ENCODE data around the gene S100A12. TPM values are rescaled to one million over a fixed set of nuclear protein-coding genes. Genes with fewer than 3 reads are reported as not detected.

S100A12 gene
- total and polyA plus RNA-seq, 7 experiments from 2014 or later, result 22.0 to 179 TPM; not detected in 5

- Histone ChIP-seq H3K27me3 (ENCODE audit: control insufficient read depth in 2 of 2, insufficient read depth in 2 of 2, low read length in 2 of 2) (no peaks in the 10 kb centered on the region), H3K36me3 (ENCODE audit: control insufficient read depth in 2 of 3, insufficient read depth in 3 of 3, low read length in 3 of 3) (no peaks in the 10 kb centered on the region), H3K4me1 (ENCODE audit: control insufficient read depth in 2 of 2, insufficient read depth in 2 of 2, low read length in 2 of 2) (no peaks in the 10 kb centered on the region), H3K27ac (ENCODE audit: low read depth, low read length) (no peak overlapping the region), H3K9me3 (ENCODE audit: control insufficient read depth in 2 of 3, low read length in 3 of 3) (no peaks in the 10 kb centered on the region), H3K4me3 (ENCODE audit: low read length) (no peak overlapping the region)
- H3K27ac Mint-ChIP-seq, result no peak overlapping the region
- H3K9me3 Mint-ChIP-seq, result no peaks in the 10 kb centered on the region
- H3K4me3 Mint-ChIP-seq, result no peak overlapping the region
- H3K4me1 Mint-ChIP-seq, result peaks cover 0 to 3% (median 0%) of the 10 kb centered on the region in 7 donors
- CTCF ChIA-PET, result interaction anchor here (0.6 kb wide), 1 partner anchor 114 kb away, joined by 3 read pairs; no protein-coding TSS in a partner anchor
- intact Hi-C loops (cut with micrococcal nuclease), result no loop called here
- no peaks in the 10 kb centered on the region for H3K36me3 Mint-ChIP-seq
- ATAC-seq, result no peak
- POLR2A ChIA-PET, result no interaction called here
- DNase-seq, result no peak
- peaks cover 1 to 36% (median 18%) of the 10 kb centered on the region in 5 donors for H3K27me3 Mint-ChIP-seq
These were observed 21.9 kb upstream of the S100A12 start for GRCh38 chr1:153397051-153397923.

- ATAC-seq, result no peak
- Mint-ChIP-seq H3K4me1 (peaks cover 0 to 3% (median 0%) of the 10 kb centered on the region in 7 donors), H3K36me3 (no peaks in the 10 kb centered on the region), H3K4me3 (no peak overlapping the region), H3K27me3 (peaks cover 5 to 37% (median 19%) of the 10 kb centered on the region in 5 donors), H3K9me3 (no peaks in the 10 kb centered on the region), H3K27ac (no peak overlapping the region)
- POLR2A ChIA-PET, result no interaction called here
- intact Hi-C loops (cut with micrococcal nuclease), result no loop called here
- no peak for DNase-seq
- H3K4me3 ChIP-seq (ENCODE audit: low read length), result no peak overlapping the region
- no peaks in the 10 kb centered on the region for H3K36me3 ChIP-seq (ENCODE audit: control insufficient read depth in 2 of 3, insufficient read depth in 3 of 3, low read length in 3 of 3)
- no peaks in the 10 kb centered on the region for H3K9me3 ChIP-seq (ENCODE audit: control insufficient read depth in 2 of 3, low read length in 3 of 3)
- H3K4me1 ChIP-seq (ENCODE audit: control insufficient read depth in 2 of 2, insufficient read depth in 2 of 2, low read length in 2 of 2), result no peaks in the 10 kb centered on the region
- no peak overlapping the region for H3K27ac ChIP-seq (ENCODE audit: low read depth, low read length)
- CTCF ChIA-PET, result no interaction called here
- H3K27me3 ChIP-seq (ENCODE audit: control insufficient read depth in 2 of 2, insufficient read depth in 2 of 2, low read length in 2 of 2), result no peaks in the 10 kb centered on the region
These were observed 21.0 kb upstream of the S100A12 start for GRCh38 chr1:153396461-153396860.

- Mint-ChIP-seq H3K27me3 (peaks cover 5 to 40% (median 19%) of the 10 kb centered on the region in 5 donors), H3K9me3 (no peaks in the 10 kb centered on the region), H3K4me3 (no peak overlapping the region), H3K27ac (no peak overlapping the region), H3K4me1 (peaks cover 0 to 3% (median 0%) of the 10 kb centered on the region in 7 donors), H3K36me3 (no peaks in the 10 kb centered on the region)
- Histone ChIP-seq H3K27me3 (ENCODE audit: control insufficient read depth in 2 of 2, insufficient read depth in 2 of 2, low read length in 2 of 2) (no peaks in the 10 kb centered on the region), H3K4me1 (ENCODE audit: control insufficient read depth in 2 of 2, insufficient read depth in 2 of 2, low read length in 2 of 2) (no peaks in the 10 kb centered on the region), H3K9me3 (ENCODE audit: control insufficient read depth in 2 of 3, low read length in 3 of 3) (no peaks in the 10 kb centered on the region), H3K4me3 (ENCODE audit: low read length) (no peak overlapping the region), H3K27ac (ENCODE audit: low read depth, low read length) (no peak overlapping the region), H3K36me3 (ENCODE audit: control insufficient read depth in 2 of 3, insufficient read depth in 3 of 3, low read length in 3 of 3) (no peaks in the 10 kb centered on the region)
- ATAC-seq (no peak), DNase-seq (no peak)
- ChIA-PET POLR2A (interaction anchor here (0.6 kb wide), 1 partner anchor 582 kb away, joined by 5 read pairs; the partner anchor contains the start of gene JTB), CTCF (no interaction called here)
- intact Hi-C loops (cut with micrococcal nuclease), result no loop called here
These were observed 20.4 kb upstream of the S100A12 start for GRCh38 chr1:153395776-153396175.

- CTCF ChIA-PET, result no interaction called here
- POLR2A ChIA-PET, result interaction anchor here (0.6 kb wide), 1 partner anchor 582 kb away, joined by 5 read pairs; the partner anchor contains the start of gene JTB
- peaks cover 5 to 41% (median 19%) of the 10 kb centered on the region in 5 donors for H3K27me3 Mint-ChIP-seq
These were observed 19.8 kb upstream of the S100A12 start for GRCh38 chr1:153395136-153395685.

GRCh38 chr1:153394391-153394790 lies 19.0 kb upstream of the S100A12 start:
- no peaks in the 10 kb centered on the region for H3K27me3 ChIP-seq (ENCODE audit: control insufficient read depth in 2 of 2, insufficient read depth in 2 of 2, low read length in 2 of 2)
- no peak overlapping the region for H3K27ac Mint-ChIP-seq
- H3K27me3 Mint-ChIP-seq, result peaks cover 12 to 44% (median 19%) of the 10 kb centered on the region in 5 donors
- H3K4me1 ChIP-seq (ENCODE audit: control insufficient read depth in 2 of 2, insufficient read depth in 2 of 2, low read length in 2 of 2), result no peaks in the 10 kb centered on the region
- no peaks in the 10 kb centered on the region for H3K9me3 ChIP-seq (ENCODE audit: control insufficient read depth in 2 of 3, low read length in 3 of 3)
- POLR2A ChIA-PET, result no interaction called here
- H3K4me1 Mint-ChIP-seq, result peaks cover 0 to 3% (median 0%) of the 10 kb centered on the region in 7 donors
- H3K36me3 ChIP-seq (ENCODE audit: control insufficient read depth in 2 of 3, insufficient read depth in 3 of 3, low read length in 3 of 3), result no peaks in the 10 kb centered on the region
- no peaks in the 10 kb centered on the region for H3K36me3 Mint-ChIP-seq
- intact Hi-C loops (cut with micrococcal nuclease), result no loop called here
- H3K4me3 ChIP-seq (ENCODE audit: low read length), result no peak overlapping the region
- no peak overlapping the region for H3K27ac ChIP-seq (ENCODE audit: low read depth, low read length)
- H3K9me3 Mint-ChIP-seq, result no peaks in the 10 kb centered on the region
- DNase-seq (no peak), ATAC-seq (no peak)
- CTCF ChIA-PET, result no interaction called here
- H3K4me3 Mint-ChIP-seq, result no peak overlapping the region

More at GRCh38 chr1:153395136-153395685, 19.8 kb upstream of the S100A12 start:
- no peak overlapping the region for H3K4me3 ChIP-seq (ENCODE audit: low read length)
- no peak overlapping the region for H3K4me3 Mint-ChIP-seq
- intact Hi-C loops (cut with micrococcal nuclease), result no loop called here
- H3K27ac ChIP-seq (ENCODE audit: low read depth, low read length), result no peak overlapping the region
- no peaks in the 10 kb centered on the region for H3K36me3 ChIP-seq (ENCODE audit: control insufficient read depth in 2 of 3, insufficient read depth in 3 of 3, low read length in 3 of 3)
- ATAC-seq, result no peak
- H3K4me1 Mint-ChIP-seq, result peaks cover 0 to 3% (median 0%) of the 10 kb centered on the region in 7 donors
- H3K27ac Mint-ChIP-seq, result no peak overlapping the region
- no peak for DNase-seq
- no peaks in the 10 kb centered on the region for H3K36me3 Mint-ChIP-seq
- H3K4me1 ChIP-seq (ENCODE audit: control insufficient read depth in 2 of 2, insufficient read depth in 2 of 2, low read length in 2 of 2), result no peaks in the 10 kb centered on the region
- H3K9me3 Mint-ChIP-seq, result no peaks in the 10 kb centered on the region
- H3K9me3 ChIP-seq (ENCODE audit: control insufficient read depth in 2 of 3, low read length in 3 of 3), result no peaks in the 10 kb centered on the region
- no peaks in the 10 kb centered on the region for H3K27me3 ChIP-seq (ENCODE audit: control insufficient read depth in 2 of 2, insufficient read depth in 2 of 2, low read length in 2 of 2)

- H3K36me3 ChIP-seq (ENCODE audit: control insufficient read depth in 2 of 3, insufficient read depth in 3 of 3, low read length in 3 of 3), result no peaks in the 10 kb centered on the region
- Mint-ChIP-seq H3K36me3 (no peaks in the 10 kb centered on the region), H3K27ac (no peak overlapping the region), H3K4me1 (peaks cover 0 to 3% (median 0%) of the 10 kb centered on the region in 7 donors), H3K4me3 (no peak overlapping the region), H3K27me3 (peaks cover 12 to 44% (median 19%) of the 10 kb centered on the region in 5 donors), H3K9me3 (no peaks in the 10 kb centered on the region)
- POLR2A ChIA-PET, result no interaction called here
- no peak overlapping the region for H3K27ac ChIP-seq (ENCODE audit: low read depth, low read length)
- no peaks in the 10 kb centered on the region for H3K9me3 ChIP-seq (ENCODE audit: control insufficient read depth in 2 of 3, low read length in 3 of 3)
- H3K4me3 ChIP-seq (ENCODE audit: low read length), result no peak overlapping the region
- CTCF ChIA-PET, result no interaction called here
- intact Hi-C loops (cut with micrococcal nuclease), result no loop called here
- ATAC-seq (no peak), DNase-seq (no peak)
- H3K4me1 ChIP-seq (ENCODE audit: control insufficient read depth in 2 of 2, insufficient read depth in 2 of 2, low read length in 2 of 2), result no peaks in the 10 kb centered on the region
- no peaks in the 10 kb centered on the region for H3K27me3 ChIP-seq (ENCODE audit: control insufficient read depth in 2 of 2, insufficient read depth in 2 of 2, low read length in 2 of 2)
These were observed 18.5 kb upstream of the S100A12 start for GRCh38 chr1:153393926-153394325.
